IMR-90 (cell line): ENCODE results near the gene CAMKMT. TPM values are rescaled to one million over a fixed set of nuclear protein-coding genes. Genes with fewer than 3 reads are reported as not detected.

ENCODE experiments used
- ATAC-seq: fragments of 200-7000 bp; cut with Tn5 transposase; 2 replicates; pipeline ENCODE4 v1.9.1; 2020; ENCODE audit warnings: low read depth, mild to moderate bottlenecking, moderate library complexity
- BruUV-seq: library from RNA; stranded (reverse); fragments of 400-500 nt; replicated peaks from 2 replicates; lab custom pipeline; 2021; lab: Mats Ljungman, UMichigan
- CTCF ChIA-PET: fragments of 300-600 bp; formaldehyde crosslinking; extraction: SDS; loops from one replicate; lab custom pipeline; 2021; ENCODE audit warnings: antibody characterized with exemption; lab: Yijun Ruan, JAX
- POLR2A ChIA-PET: fragments of 300-600 bp; sonication (Branson Sonifier 250); formaldehyde crosslinking; loops from one replicate; lab custom pipeline; 2022; ENCODE audit warnings: antibody characterized with exemption; ENCODE audit not compliant: unreplicated experiment; lab: Charles Lee
- DNase-seq: peaks from one replicate; pipeline ENCODE4 v3.0.0; 2013
- H2AFZ ChIP-seq: replicated peaks from 2 replicates; pipeline ENCODE3; 2013; ENCODE audit warnings: low read length, mild to moderate bottlenecking; ENCODE audit not compliant: poor library complexity
- H2AK5ac ChIP-seq: 2 replicates; pipeline ENCODE4 v1.6.1; 2013; ENCODE audit warnings: low read depth, low read length, inconsistent platforms
- H2AK9ac ChIP-seq: replicated peaks from 2 replicates; pipeline ENCODE3; 2013; ENCODE audit warnings: mild to moderate bottlenecking, low read depth, low read length, moderate library complexity; ENCODE audit not compliant: poor library complexity
- H2BK120ac ChIP-seq: 2 replicates; pipeline ENCODE4 v1.6.1; 2013; ENCODE audit warnings: low read depth, low read length, inconsistent platforms
- H2BK15ac ChIP-seq: 3 replicates; pipeline ENCODE4 v1.6.1; 2013; ENCODE audit warnings: low read depth, low read length, inconsistent platforms
- H2BK20ac ChIP-seq: 2 replicates; pipeline ENCODE4 v1.6.1; 2013; ENCODE audit warnings: low read depth, mild to moderate bottlenecking, inconsistent platforms, low read length, moderate library complexity
- H2BK5ac ChIP-seq: 2 replicates; pipeline ENCODE4 v1.6.1; 2013; ENCODE audit warnings: mild to moderate bottlenecking, low read depth, low read length, inconsistent platforms; ENCODE audit not compliant: poor library complexity, severe bottlenecking
- H3K14ac ChIP-seq: replicated peaks from 2 replicates; pipeline ENCODE4 v1.6.1; 2013; ENCODE audit warnings: low read depth, low read length, inconsistent platforms
- H3K18ac ChIP-seq: 2 replicates; pipeline ENCODE4 v1.6.1; 2013; ENCODE audit warnings: low read depth, low read length, control low read depth
- H3K23ac ChIP-seq: 2 replicates; pipeline ENCODE4 v1.6.1; 2013; ENCODE audit warnings: low read depth, low read length, inconsistent platforms
- H3K27ac ChIP-seq: 2 replicates; pipeline ENCODE4 v1.5.1; 2013; ENCODE audit warnings: mild to moderate bottlenecking, control low read depth, low read length; ENCODE audit not compliant: insufficient read depth
- H3K27me3 ChIP-seq: 2 replicates; pipeline ENCODE4 v1.6.1; 2013; ENCODE audit warnings: low read length; ENCODE audit not compliant: control insufficient read depth, insufficient read depth
- H3K36me3 ChIP-seq: 2 replicates; pipeline ENCODE4 v1.6.1; 2013; ENCODE audit warnings: low read length, mixed read lengths; ENCODE audit not compliant: control insufficient read depth, insufficient read depth
- H3K4ac ChIP-seq: 2 replicates; pipeline ENCODE4 v1.6.1; 2013; ENCODE audit warnings: low read depth, low read length, inconsistent platforms
- H3K4me1 ChIP-seq: 2 replicates; pipeline ENCODE4 v1.6.1; 2013; ENCODE audit warnings: low read length, mixed read lengths; ENCODE audit not compliant: control insufficient read depth, insufficient read depth
- H3K4me2 ChIP-seq: 2 replicates; pipeline ENCODE4 v1.6.1; 2013; ENCODE audit warnings: low read depth, mild to moderate bottlenecking, control low read depth, low read length, moderate library complexity
- H3K4me3 ChIP-seq: 2 replicates; pipeline ENCODE4 v1.5.1; 2013; ENCODE audit warnings: low read depth, mild to moderate bottlenecking, control low read depth, low read length, moderate library complexity; ENCODE audit not compliant: insufficient read depth
- H3K56ac ChIP-seq: 2 replicates; pipeline ENCODE4 v1.6.1; 2013; ENCODE audit warnings: low read length, inconsistent platforms; ENCODE audit not compliant: insufficient read depth; ENCODE audit errors: extremely low read depth
- H3K79me1 ChIP-seq, 2 experiments: 2 replicates each; pipeline ENCODE4 v1.6.1; 2013; ENCODE audit warnings: low read length in 2 of 2, inconsistent platforms in 1 of 2, low read depth in 1 of 2
- H3K9ac ChIP-seq: 2 replicates; pipeline ENCODE4 v1.6.1; 2013; ENCODE audit warnings: low read depth, low read length, control low read depth
- H3K9me1 ChIP-seq: 2 replicates; pipeline ENCODE4 v1.6.1; 2013; ENCODE audit warnings: low read length, inconsistent platforms; ENCODE audit not compliant: insufficient read depth
- H3K9me3 ChIP-seq: 2 replicates; pipeline ENCODE4 v1.6.1; 2013; ENCODE audit warnings: low read length; ENCODE audit not compliant: control insufficient read depth, insufficient read depth
- H4K20me1 ChIP-seq: 2 replicates; pipeline ENCODE4 v1.6.1; 2013; ENCODE audit warnings: low read length, inconsistent platforms; ENCODE audit not compliant: insufficient read depth
- H4K5ac ChIP-seq: 2 replicates; pipeline ENCODE4 v1.6.1; 2013; ENCODE audit warnings: mild to moderate bottlenecking, low read depth, low read length, control low read depth
- H4K8ac ChIP-seq, 2 experiments: 2 replicates each; pipeline ENCODE4 v1.6.1; 2013; ENCODE audit warnings: low read depth in 2 of 2, low read length in 2 of 2, control low read depth in 1 of 2, inconsistent platforms in 1 of 2
- H4K91ac ChIP-seq: 2 replicates; pipeline ENCODE4 v1.6.1; 2013; ENCODE audit warnings: low read depth, low read length, inconsistent platforms; ENCODE audit not compliant: insufficient read depth
- BHLHE40 ChIP-seq: fragments of 150-350 bp; IDR thresholded peaks from 2 replicates; pipeline ENCODE4 v1.6.1; 2016; ENCODE audit warnings: mild to moderate bottlenecking, low read depth, low read length
- CEBPB ChIP-seq: IDR thresholded peaks from 2 replicates; pipeline ENCODE4 v1.6.1; 2012; ENCODE audit warnings: low read depth, low read length, improper control_type of control experiment
- CHD1 ChIP-seq: IDR thresholded peaks from 2 replicates; pipeline ENCODE4 v1.6.1; 2012; ENCODE audit warnings: low read depth, low read length, improper control_type of control experiment
- ELK1 ChIP-seq: fragments of 150-350 bp; IDR thresholded peaks from 2 replicates; pipeline ENCODE4 v1.6.1; 2016; ENCODE audit warnings: low read depth, mild to moderate bottlenecking, low read length, moderate library complexity, borderline replicate concordance
- FOS ChIP-seq: fragments of 150-350 bp; IDR thresholded peaks from 2 replicates; pipeline ENCODE4 v1.6.1; 2016; ENCODE audit warnings: low read depth, low read length
- MAFK ChIP-seq: IDR thresholded peaks from 2 replicates; pipeline ENCODE4 v1.6.1; 2012; ENCODE audit warnings: low read depth, low read length, improper control_type of control experiment
- MAZ ChIP-seq: IDR thresholded peaks from 2 replicates; pipeline ENCODE4 v1.6.1; 2012; ENCODE audit warnings: low read depth, mild to moderate bottlenecking, low read length, improper control_type of control experiment, moderate library complexity, borderline replicate concordance
- MXI1 ChIP-seq: IDR thresholded peaks from 2 replicates; pipeline ENCODE4 v1.6.1; 2012; ENCODE audit warnings: low read depth, mild to moderate bottlenecking, low read length, moderate library complexity, borderline replicate concordance
- NFE2L2 ChIP-seq: fragments of 150-350 bp; IDR thresholded peaks from 2 replicates; pipeline ENCODE4 v1.6.1; 2016; ENCODE audit warnings: low read depth, mild to moderate bottlenecking, low read length
- POLR2A ChIP-seq: IDR thresholded peaks from 2 replicates; pipeline ENCODE4 v1.6.1; 2012; ENCODE audit warnings: mild to moderate bottlenecking, low read depth, low read length
- RAD21 ChIP-seq: IDR thresholded peaks from 2 replicates; pipeline ENCODE4 v1.6.1; 2012; ENCODE audit warnings: low read length, improper control_type of control experiment
- RCOR1 ChIP-seq: IDR thresholded peaks from 2 replicates; pipeline ENCODE4 v1.6.1; 2012; ENCODE audit warnings: mild to moderate bottlenecking, low read length, improper control_type of control experiment; ENCODE audit not compliant: insufficient replicate concordance
- RFX5 ChIP-seq: IDR thresholded peaks from 2 replicates; pipeline ENCODE4 v1.8.0; 2012; ENCODE audit warnings: low read depth, mild to moderate bottlenecking, low read length, moderate library complexity
- SMC3 ChIP-seq: fragments of 150-350 bp; IDR thresholded peaks from 2 replicates; pipeline ENCODE4 v1.6.1; 2016; ENCODE audit warnings: low read depth, mild to moderate bottlenecking, antibody characterized with exemption, low read length, moderate library complexity
- WGBS, 2 experiments: methylation state at CpG; one replicate each; pipeline versions ENCODE4 v1.1.5 to v1.1.7; 2013; ENCODE audit warnings: missing lambda C conversion rate in 2 of 2; ENCODE audit not compliant: insufficient read length in 1 of 2; ENCODE audit errors: extremely low coverage in 2 of 2; 5-methylcytosine and 5-hydroxymethylcytosine counted together
- dilution Hi-C: fragments of 300-500 bp; cut with HindIII; formaldehyde crosslinking; loops from one replicate; pipeline ENCODE4 v1.14.3; 2018; ENCODE audit warnings: low sequenced_read_pairs; ENCODE audit not compliant: unreplicated experiment
- in situ Hi-C: fragments of 300-500 bp; cut with MboI; formaldehyde crosslinking; loops from 3 replicates; pipeline ENCODE4 v1.14.3; 2019; ENCODE audit warnings: low sequenced_read_pairs, inconsistent platforms, mixed read lengths
- intact Hi-C: fragments of 100-400 bp; cut with micrococcal nuclease; formaldehyde crosslinking; loops from 2 replicates; pipeline ENCODE4 v1.10.0; 2022
- polyA plus RNA-seq, 3 experiments: library from polyadenylated mRNA; depleted of rRNA; stranded (reverse); fragments of >200 nt; gene quantifications; 2 replicates each; pipeline ENCODE4 v1.2.3, GENCODE V29; 2012; ENCODE audit warnings: low replicate concordance in 1 of 3
- total RNA-seq: library from RNA; depleted of rRNA; stranded (reverse); fragments of >200 nt; gene quantifications from 2 replicates; pipeline ENCODE4 v1.2.3, GENCODE V29; 2012
- TF ChIP-seq, protein P1 (sequence below): conservative IDR thresholded peaks from 2 replicates; pipeline ENCODE4 v1.5.1; 2012; ENCODE audit warnings: mild to moderate bottlenecking, low read depth, low read length, improper control_type of control experiment
- TF ChIP-seq, protein P2 (sequence below): fragments of 150-350 bp; IDR thresholded peaks from 2 replicates; pipeline ENCODE4 v1.6.1; 2017; ENCODE audit warnings: mild to moderate bottlenecking, antibody characterized with exemption, low read length, low read depth

Gene CAMKMT
- total and polyA plus RNA-seq, 2 of the 4 experiments (the other 2 are of a cell fraction), result 4.4 to 6.8 TPM

DNA sequence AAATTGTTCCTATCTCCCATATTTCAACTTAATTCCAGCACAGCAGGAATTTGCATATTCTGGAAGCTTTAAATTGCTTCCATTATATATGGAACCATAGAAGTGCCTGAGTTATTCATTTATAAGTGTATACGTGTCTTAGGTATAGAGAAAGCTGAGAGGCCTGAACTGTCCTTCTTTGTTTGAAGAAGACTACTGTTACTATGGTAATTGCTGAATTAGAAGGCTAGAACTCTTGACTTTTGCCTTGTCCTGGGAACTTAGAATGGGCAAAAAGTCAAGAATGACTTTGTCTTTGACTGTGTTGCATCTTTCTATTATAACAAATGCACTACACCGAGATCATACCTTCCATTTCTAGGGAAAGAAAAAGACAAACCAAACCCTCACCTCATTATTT lies 15.7 kb downstream of the CAMKMT start:
- intact Hi-C loops, result no loop called here
- H3K27ac ChIP-seq, result no peak overlapping the region
- H4K8ac ChIP-seq, result no peak overlapping the region
- DNase-seq (no peak), ATAC-seq (no peak)
- H3K79me1 ChIP-seq, result no peaks in the 10 kb centered on the region
- H2BK20ac ChIP-seq, result no peak overlapping the region
- H3K23ac ChIP-seq, result no peak overlapping the region
- dilution Hi-C loops, result no loop called here
- no peak overlapping the region for H3K4me2 ChIP-seq
- no peaks in the 10 kb centered on the region for H3K4me1 ChIP-seq
- H4K91ac ChIP-seq, result no peak overlapping the region
- no peak overlapping the region for H3K4me3 ChIP-seq
- H3K36me3 ChIP-seq, result no peaks in the 10 kb centered on the region
- no peaks in the 10 kb centered on the region for H3K27me3 ChIP-seq
- H2BK5ac ChIP-seq, result no peak overlapping the region
- H3K9me3 ChIP-seq, result no peaks in the 10 kb centered on the region
- in situ Hi-C loops, result no loop called here
- H4K5ac ChIP-seq, result no peak overlapping the region
- POLR2A ChIA-PET, result no interaction called here
- no peaks in the 10 kb centered on the region for H3K9me1 ChIP-seq
- H2AFZ ChIP-seq, result no peak overlapping the region
- H3K56ac ChIP-seq, result no peak overlapping the region
- TF ChIP-seq POLR2A (no peak), NFE2L2 (no peak), SMC3 (no peak), CEBPB (no peak), MAZ (no peak), MXI1 (no peak), RCOR1 (no peak), MAFK (no peak), ELK1 (no peak), FOS (no peak), RAD21 (no peak), BHLHE40 (no peak), CHD1 (no peak), RFX5 (no peak)
- TF ChIP-seq, protein P1, sequence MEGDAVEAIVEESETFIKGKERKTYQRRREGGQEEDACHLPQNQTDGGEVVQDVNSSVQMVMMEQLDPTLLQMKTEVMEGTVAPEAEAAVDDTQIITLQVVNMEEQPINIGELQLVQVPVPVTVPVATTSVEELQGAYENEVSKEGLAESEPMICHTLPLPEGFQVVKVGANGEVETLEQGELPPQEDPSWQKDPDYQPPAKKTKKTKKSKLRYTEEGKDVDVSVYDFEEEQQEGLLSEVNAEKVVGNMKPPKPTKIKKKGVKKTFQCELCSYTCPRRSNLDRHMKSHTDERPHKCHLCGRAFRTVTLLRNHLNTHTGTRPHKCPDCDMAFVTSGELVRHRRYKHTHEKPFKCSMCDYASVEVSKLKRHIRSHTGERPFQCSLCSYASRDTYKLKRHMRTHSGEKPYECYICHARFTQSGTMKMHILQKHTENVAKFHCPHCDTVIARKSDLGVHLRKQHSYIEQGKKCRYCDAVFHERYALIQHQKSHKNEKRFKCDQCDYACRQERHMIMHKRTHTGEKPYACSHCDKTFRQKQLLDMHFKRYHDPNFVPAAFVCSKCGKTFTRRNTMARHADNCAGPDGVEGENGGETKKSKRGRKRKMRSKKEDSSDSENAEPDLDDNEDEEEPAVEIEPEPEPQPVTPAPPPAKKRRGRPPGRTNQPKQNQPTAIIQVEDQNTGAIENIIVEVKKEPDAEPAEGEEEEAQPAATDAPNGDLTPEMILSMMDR, result no peak
- TF ChIP-seq, protein P2, sequence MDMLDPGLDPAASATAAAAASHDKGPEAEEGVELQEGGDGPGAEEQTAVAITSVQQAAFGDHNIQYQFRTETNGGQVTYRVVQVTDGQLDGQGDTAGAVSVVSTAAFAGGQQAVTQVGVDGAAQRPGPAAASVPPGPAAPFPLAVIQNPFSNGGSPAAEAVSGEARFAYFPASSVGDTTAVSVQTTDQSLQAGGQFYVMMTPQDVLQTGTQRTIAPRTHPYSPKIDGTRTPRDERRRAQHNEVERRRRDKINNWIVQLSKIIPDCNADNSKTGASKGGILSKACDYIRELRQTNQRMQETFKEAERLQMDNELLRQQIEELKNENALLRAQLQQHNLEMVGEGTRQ, result no peak
- CTCF ChIA-PET, result no interaction called here
- no peak overlapping the region for H3K4ac ChIP-seq
- BruUV-seq, result no TSS peak
- H3K9ac ChIP-seq, result no peak overlapping the region
- H2BK120ac ChIP-seq, result no peak overlapping the region
- H3K14ac ChIP-seq, result no peak overlapping the region
- H2BK15ac ChIP-seq, result no peak overlapping the region
- no peak overlapping the region for H2AK5ac ChIP-seq
- no peak overlapping the region for H2AK9ac ChIP-seq
- no peaks in the 10 kb centered on the region for H4K20me1 ChIP-seq
- no peak overlapping the region for H3K18ac ChIP-seq
- WGBS, 2 experiments, result no CpG with 5 or more reads among the region's 2 CpGs
